GM18502 (cell line): ENCODE data around the gene LTV1.

Source experiments
- ATAC-seq: cut with Tn5 transposase; IDR thresholded peaks from one replicate; pipeline ENCODE4 v1.9.1; 2021; ENCODE audit warnings: mild to moderate bottlenecking; ENCODE audit not compliant: unreplicated experiment, poor library complexity

LTV1 gene

GRCh38 chr6:143882401-143882930 lies 39.3 kb downstream of the LTV1 start:
- ATAC-seq, result no peak

GRCh38 chr6:143884216-143884900 lies 41.2 kb downstream of the LTV1 start:
- ATAC-seq, result no peak

DNA sequence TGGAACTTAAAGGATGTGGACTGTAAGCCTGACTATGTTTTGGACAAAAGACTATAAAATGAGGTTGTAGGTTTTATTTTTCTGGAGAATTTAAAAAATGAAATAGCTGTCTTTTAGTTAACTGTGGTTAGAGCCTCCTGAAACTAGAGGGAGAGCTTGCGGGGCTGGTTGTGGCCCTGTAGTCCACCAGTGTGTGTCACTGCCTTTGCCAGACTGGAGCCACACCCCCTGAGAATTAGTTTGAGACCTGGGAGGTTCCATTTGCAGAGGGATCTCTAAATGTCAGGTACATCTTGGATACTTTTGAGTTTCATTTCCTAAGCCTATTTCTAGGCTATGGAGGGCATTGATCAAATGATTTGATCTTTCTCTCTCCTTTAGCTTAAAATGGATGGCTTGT lies 42.0 kb downstream of the LTV1 start:
- ATAC-seq, result no peak

- ATAC-seq, result no peak
Measured at GRCh38 chr6:143894655-143895054, 51.5 kb downstream of the LTV1 start.

DNA sequence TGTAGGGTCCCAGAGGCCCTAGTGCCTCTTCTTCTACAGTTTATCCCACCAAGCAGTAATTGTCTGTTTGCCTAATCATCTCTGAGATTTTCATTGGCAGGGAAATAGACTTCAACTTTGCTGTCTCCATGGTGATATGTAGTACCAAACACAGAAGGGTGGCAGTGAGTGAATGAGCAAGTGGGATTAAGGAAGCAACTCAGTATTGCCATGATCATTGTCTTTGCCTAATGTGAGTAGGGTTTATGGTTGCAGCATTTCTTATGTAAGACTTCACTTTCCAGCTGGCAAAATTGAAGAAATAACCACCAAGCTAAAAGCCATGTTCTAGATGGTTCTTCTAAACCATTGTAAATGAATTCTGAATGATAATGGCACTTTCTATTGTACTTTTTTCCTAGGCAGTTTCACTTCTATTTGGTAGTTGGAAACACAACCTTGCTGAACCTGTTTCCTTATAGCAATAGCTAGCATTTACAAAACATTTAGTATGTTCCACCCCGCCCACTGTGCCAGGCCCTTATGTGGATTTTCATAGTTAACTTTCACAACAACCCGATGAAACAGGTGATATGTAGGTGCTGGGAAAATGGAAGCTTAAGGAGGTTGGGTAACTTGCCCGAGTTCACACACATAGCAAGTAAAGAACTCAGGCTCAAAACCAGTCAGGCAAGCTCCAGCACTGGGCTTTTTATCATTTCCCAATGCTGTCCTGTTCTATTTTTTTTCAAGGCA lies 53.2 kb downstream of the LTV1 start:
- no peak for ATAC-seq

DNA sequence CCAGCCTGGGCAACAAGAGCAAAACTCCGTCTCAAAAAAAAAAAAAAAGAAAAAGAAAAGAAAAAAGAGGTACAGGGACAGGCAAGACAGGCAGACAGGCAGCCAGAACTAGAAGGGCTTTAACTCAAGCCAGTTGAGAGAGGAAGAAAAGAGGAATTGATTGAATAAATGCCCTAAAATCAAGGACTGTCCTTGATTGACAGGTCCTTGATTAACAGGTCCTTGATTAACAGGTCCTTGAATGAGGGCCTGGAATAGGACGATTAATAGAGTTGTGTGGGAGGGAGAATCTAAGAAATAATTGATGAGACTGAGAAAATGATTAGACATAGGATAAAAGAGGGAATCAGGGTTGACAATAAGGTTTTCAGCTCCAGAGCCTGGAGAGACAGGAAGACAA lies 57.2 kb downstream of the LTV1 start:
- no peak for ATAC-seq

GRCh38 chr6:143901885-143902750 lies 59.0 kb downstream of the LTV1 start:
- peak; percentile 97 for ATAC-seq

- no peak for ATAC-seq
Measured at GRCh38 chr6:143902827-143903226, 59.7 kb downstream of the LTV1 start.

- ATAC-seq, result no peak
Measured at GRCh38 chr6:143911028-143911427, 67.9 kb downstream of the LTV1 start.

DNA sequence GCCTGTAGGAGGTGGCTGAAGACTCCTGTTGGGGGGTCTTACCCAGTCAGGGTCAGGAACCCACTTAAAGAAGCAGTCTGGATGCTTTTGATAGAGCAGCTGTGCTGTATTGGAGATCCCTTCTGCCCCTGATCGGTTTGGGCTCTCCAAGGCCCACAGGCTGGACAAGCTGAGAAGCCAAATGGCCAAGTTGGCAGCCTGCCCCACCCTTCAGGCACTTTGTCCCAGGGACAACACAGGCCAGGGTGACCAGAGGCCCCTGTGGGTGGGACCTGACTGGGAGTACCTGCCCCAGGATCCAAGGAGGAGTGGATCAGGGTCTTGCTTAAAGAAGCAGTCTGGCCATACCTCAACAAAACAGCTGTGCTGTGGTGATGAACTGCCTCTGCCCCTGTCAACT lies 69.5 kb downstream of the LTV1 start:
- ATAC-seq, result no peak
